HG02885 (cell line): ENCODE measurements around the gene CLDN6.

ENCODE experiments used
- ATAC-seq: cut with Tn5 transposase; IDR thresholded peaks from one replicate; pipeline ENCODE4 v1.9.1; 2021; ENCODE audit warnings: mild to moderate bottlenecking; ENCODE audit not compliant: unreplicated experiment, poor library complexity

CLDN6 gene

GRCh38 chr16:3029491-3030221 is 11.7 kb upstream of the CLDN6 start:
- no peak for ATAC-seq

DNA sequence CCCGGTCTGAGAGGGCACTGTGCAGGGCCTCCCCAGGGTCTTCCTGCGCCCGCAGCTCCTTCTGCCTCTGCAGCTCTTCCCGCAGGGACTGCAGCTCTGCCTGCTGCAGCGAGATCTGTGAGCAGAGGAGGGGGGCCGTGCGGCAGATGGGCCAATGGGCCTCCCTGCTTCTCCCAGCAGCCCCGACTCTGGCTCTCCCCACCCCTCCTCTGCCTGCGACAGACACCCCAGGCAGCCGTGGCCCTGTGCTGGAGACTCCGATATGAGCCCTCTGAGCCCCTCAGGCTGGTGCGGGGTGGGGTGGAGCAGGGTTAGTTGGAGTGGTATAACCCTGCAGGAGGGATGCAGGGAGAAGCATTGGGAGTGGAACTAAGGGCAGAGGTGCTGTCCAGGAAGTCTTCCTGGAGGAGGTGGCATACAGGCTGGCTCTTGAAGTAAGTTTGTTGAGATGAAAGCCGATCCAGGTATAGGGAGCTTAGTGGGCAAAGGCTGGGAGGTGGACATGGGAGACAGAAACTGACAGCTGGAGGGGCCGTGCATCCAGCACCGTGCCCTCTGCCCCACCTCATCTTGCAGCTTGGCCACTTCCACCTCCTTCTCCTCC is 10.8 kb upstream of the CLDN6 start:
- no peak for ATAC-seq

DNA sequence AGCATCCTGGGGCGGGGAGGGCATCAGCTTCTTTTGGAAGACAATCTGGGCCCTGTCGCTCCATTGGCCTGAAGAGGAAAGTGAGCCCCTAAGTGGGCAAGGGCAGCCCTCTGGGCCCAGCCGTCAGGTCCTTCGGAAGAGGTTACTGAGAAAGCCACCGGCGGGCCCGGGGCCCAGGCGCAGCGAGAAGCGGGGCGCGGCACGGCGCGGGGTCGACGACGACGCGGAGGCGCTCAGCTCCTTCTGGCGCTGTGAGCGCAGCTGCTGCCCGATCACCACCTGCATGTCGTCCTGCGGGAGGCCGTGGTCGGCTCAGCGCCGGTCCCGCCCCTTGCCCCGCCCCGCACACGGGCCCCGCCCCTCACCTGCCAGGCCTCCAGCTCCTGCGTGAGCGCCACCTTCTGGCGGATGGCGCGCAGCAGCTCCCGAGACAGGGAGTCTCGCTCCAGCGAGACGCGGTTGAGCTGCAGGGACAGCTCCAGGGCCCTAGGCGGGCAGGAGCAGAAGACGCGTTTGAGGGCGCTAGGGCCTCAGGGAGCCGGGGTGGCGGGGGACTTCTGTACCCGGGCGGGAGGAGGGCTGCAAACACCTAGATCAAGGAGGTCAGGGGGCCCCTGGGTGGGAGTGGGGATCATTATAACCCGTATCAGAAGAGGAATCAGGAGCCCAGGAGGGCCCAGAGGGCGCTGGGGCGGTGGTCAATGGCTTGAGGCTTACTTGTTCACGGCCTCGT is 10.2 kb upstream of the CLDN6 start:
- peak; percentile 37 for ATAC-seq

DNA sequence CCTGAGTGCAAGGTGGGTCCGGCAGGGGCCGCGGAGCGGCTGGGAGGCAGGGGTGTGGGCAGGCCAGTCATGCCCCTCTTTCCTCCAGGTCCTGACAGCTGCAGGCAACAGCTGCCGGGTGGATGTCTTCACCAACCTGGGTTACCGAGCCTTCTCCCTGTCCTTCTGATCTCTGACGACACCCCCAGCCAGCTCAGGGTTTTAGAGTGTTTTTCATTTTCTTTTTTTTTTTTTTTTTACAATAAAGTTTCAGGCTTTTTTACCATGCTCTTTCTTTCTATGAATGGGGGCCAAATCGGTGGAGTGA is 9.5 kb upstream of the CLDN6 start:
- ATAC-seq: no peak

DNA sequence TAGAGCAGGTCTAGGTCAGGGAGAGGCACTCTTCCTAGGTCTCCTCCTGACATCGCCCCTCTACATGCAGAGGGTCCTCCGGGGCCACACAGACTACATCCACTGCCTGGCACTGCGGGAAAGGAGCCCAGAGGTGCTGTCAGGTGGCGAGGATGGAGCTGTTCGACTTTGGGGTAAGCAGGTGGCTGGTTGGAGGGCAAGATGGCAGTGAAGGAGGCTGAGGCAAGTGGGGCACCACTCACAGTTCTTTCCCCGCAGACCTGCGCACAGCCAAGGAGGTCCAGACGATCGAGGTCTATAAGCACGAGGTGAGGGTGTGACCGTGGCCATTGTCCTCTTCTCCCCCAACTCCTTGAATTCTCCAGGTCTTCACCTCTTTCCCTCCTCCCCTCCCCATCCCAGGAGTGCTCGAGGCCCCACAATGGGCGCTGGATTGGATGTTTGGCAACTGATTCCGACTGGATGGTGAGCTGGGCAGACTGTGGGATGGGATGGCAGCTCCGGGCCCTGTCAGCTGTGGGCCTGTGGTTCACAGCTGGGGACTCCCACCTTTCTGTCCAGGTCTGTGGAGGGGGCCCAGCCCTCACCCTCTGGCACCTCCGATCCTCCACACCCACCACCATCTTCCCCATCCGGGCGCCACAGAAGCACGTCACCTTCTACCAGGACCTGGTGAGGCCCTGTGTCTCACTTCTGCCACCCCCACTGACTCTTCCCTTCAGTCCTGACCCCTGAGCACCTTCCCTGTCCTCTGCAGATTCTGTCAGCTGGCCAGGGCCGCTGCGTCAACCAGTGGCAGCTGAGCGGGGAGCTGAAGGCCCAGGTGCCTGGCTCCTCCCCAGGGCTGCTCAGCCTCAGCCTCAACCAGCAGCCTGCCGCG is 8.9 kb upstream of the CLDN6 start:
- no peak for ATAC-seq

DNA sequence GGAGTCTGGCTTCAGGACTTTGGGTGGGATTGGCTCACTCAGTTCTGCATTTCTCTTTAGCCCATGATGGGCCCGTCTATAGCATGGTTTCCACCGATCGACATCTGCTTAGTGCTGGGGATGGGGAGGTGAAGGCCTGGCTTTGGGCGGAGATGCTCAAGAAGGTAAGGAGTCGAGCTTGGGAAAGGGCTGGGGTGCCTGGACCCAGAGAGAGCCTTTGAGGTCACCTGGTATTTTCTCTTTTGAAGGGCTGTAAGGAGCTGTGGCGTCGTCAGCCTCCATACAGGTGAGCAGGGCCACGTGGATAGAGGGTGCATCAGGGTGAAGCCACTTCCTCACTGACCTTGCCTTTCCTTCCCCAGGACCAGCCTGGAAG is 8.0 kb upstream of the CLDN6 start:
- no peak for ATAC-seq

GRCh38 chr16:3025032-3026002 is 7.3 kb upstream of the CLDN6 start:
- ATAC-seq: no peak

DNA sequence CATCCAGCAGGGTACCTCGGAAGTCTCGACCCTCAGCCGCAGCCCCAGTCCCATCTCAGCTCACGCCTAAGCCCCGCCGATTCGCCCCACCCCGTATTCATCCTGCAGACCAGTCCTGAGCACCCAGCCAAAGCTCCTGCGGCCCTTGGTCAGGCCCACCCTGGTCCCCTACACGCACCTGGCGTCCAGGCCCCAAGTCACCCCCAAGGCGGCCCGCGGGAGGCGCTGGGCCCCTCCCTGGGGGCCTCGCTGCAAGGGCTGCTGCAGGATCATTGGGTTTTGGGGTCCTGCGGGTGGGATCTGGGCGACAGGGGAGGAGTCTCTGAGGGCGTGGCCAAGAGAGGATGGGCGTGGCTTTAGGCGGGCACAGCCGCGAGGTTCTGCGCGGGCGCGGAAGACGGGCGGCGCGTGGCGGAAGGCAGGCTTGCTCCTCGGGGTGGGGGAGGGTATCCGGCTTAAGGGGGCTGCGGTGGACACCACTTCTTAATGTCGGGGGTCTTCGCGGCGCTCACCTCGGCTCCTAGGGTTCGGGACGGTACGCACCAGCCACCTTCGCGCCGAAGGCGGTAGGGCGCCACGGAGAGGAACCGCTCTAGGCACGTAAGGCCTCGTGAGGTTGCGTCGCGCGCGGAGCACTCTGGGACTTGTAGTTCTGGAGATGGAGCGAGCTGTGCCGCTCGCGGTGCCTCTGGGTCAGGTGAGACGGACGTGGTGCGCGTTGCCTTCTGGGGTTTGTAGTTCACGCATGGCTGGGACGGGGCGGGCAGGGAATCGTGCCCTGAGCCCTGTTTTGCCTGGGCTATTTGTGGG is 5.9 kb upstream of the CLDN6 start, which contains the start of the genes HCFC1R1 and THOC6:
TSS of gene HCFC1R1 (minus strand) at position 274 of the 810 bp plus-strand sequence. CDS start at position 273, 1 bp downstream.
TSS of gene THOC6 (plus strand) at position 367 of the 810 bp plus-strand sequence. CDS start at position 659, 292 bp downstream.
- peak; percentile 80 for ATAC-seq

- ATAC-seq: no peak
These were observed 5.4 kb upstream of the CLDN6 start for GRCh38 chr16:3023415-3023668.

DNA sequence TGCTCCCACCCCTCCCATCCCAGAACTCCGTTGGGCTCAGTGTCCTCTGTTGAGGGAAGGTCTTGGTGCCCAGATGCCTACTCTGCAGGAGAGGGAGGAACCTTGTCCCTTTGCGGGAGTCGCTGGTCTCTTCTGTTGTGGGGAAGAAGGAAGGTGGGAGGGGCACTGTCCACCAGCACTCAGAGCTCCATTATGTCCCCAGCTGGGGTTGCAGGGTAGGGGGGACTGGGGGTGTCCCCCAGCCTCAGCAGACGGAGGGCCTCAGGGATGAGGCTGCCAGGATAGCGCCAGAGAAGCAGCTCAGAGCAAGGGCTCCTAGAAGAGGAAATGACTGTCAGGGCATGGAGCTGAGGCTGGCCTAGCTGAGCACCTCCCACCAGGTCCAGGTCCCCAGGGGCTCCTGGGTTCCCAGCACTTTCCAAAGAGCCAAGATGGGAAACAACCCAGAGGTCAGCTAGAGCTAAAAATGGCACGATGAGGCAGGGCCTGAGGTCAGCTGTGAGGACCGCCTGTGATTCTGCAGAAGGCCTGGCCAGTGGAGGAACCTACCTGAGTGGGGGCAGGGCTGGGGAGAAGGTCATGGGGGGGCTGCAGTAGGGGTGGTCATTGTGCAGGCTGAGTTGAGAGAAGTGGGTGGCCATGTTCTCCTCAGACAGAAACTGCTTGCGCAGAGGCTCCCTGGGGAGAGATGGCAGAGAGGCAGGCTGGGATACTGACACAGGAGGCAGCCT is 4.9 kb upstream of the CLDN6 start:
- ATAC-seq: no peak

DNA sequence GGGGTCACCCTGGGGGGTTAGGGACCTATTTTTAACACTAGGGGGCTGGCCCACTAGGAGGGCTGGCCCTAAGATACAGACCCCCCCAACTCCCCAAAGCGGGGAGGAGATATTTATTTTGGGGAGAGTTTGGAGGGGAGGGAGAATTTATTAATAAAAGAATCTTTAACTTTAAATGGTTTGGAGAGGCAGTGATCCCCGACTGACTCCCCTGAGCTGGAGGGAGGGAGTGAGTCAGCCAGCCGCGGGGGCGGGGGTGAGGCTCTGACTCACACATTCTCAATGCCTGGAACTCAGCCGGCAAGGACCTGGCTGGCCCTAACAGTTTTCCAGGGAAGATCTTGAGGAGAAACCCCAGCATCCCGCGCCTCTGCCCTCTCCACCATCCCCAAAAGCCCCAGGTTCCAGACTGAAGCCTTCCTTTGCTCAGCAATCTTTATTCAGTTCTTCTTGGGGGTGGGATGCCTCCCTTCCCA is 4.3 kb upstream of the CLDN6 start:
- ATAC-seq: no peak

DNA sequence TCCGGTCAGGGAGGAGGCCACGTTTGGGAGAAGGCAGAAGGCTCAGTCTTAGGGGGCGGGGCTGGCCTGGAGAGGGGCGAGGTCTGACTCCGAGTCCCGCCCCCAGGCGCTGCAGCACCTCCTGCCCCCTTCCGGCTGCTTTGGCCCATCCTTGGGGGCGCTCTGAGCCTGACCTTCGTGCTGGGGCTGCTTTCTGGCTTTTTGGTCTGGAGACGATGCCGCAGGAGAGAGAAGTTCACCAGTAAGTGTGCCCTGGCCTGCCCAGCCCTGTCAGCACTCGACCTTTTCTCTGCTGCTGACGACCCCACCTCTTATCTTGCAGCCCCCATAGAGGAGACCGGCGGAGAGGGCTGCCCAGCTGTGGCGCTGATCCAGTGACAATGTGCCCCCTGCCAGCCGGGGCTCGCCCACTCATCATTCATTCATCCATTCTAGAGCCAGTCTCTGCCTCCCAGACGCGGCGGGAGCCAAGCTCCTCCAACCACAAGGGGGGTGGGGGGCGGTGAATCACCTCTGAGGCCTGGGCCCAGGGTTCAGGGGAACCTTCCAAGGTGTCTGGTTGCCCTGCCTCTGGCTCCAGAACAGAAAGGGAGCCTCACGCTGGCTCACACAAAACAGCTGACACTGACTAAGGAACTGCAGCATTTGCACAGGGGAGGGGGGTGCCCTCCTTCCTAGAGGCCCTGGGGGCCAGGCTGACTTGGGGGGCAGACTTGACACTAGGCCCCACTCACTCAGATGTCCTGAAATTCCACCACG is 3.6 kb upstream of the CLDN6 start:
- ATAC-seq: no peak

- no peak for ATAC-seq
These were observed 2.8 kb upstream of the CLDN6 start for GRCh38 chr16:3020604-3021448.

DNA sequence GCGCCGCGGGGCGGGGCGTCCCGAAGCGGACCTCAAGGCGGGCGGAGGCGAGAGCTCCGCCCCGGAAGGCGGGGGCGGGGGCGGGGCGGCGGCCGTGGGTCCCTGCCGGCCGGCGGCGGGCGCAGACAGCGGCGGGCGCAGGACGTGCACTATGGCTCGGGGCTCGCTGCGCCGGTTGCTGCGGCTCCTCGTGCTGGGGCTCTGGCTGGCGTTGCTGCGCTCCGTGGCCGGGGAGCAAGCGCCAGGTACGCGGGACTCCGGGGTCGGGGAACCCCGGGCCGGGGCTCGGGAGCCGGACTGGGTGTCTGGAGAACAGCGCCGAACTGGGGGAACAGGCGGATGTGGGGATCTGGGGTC is 2.2 kb upstream of the CLDN6 start, which contains the start of gene TNFRSF12A:
TSS of gene TNFRSF12A (plus strand) at position 122 of the 357 bp plus-strand sequence. CDS start at position 152, 30 bp downstream.
- no peak for ATAC-seq

DNA sequence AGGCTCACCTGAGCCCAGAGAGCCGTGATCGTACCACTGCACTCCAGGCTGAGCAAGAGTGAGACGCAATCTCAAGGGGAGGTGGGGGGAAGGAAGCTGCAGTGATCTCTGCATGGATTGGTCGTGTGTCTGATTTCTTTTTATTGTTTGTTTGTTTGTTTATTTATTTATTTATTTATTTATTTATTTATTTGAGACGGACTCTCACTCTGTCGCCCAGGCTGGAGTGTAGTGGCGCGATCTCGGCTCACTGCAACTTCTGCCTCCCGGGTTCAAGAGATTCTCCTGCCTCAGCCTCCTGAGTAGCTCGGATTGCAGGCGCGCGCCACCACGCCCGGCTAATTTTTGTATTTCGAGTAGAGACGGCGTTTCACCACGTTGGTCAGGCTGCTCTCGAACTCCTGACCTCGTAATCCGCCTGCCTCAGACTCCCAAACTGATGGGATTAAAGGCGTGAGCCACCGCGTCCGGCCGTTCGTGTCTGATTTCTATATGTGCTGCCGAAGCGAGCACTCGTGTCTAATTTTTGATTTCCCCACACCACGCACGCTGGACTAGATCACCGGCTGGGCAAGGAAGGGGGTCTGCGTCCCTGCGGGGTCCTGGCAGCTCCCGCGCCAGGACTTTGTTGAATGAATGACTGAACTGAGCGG is 1.7 kb upstream of the CLDN6 start:
- no peak for ATAC-seq

DNA sequence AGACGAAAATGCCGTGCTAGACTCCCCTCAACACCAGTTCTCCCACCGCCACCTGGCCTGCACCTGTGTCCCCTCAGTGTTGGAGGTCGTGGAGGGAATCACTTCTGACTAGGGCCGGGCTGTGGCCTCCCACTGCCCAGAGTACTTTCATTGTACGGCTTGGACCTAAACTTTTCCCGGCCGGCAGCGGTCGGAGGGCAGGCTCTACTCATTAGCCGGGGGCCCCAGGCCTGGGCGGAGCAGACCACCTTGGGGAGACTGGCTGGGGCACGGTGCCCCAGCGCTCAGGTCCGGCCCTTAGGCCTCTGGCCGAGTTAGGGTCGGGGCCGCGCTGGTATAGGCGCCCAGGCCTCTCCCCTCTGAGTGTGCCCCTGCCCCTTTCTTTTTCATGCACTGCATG is 639 bp downstream of the CLDN6 start:
- ATAC-seq: no peak
